A549 (cell line): ENCODE results near the gene PLCB4. TPM values are rescaled to one million over a fixed set of nuclear protein-coding genes. Genes with fewer than 3 reads are reported as not detected.
A peak's percentile ranks its signal among the peaks of the same experiment; 100 is the strongest.

Experiments used
- ATAC-seq, 2 experiments: fragments of 200-7000 bp in 1 of 2; fragments of >200 bp in 1 of 2; cut with Nextera tagmentation in 1 of 2; cut with Tn5 transposase in 1 of 2; 3 replicates each; pipeline versions ENCODE4 v1.8.0 to v1.9.1; 2018 to 2020; ENCODE audit warnings: mild to moderate bottlenecking in 1 of 2, moderate library complexity in 1 of 2
- CTCF ChIA-PET: fragments of 300-600 bp; sonication (Branson Sonifier 250); formaldehyde crosslinking; extraction: SDS; loops from one replicate; lab custom pipeline; 2021; ENCODE audit warnings: antibody characterized with exemption, inconsistent platforms; lab: Yijun Ruan, JAX
- POLR2A ChIA-PET: fragments of 350-600 bp; formaldehyde crosslinking; extraction: SDS; loops from one replicate; lab custom pipeline; 2021; ENCODE audit warnings: antibody characterized with exemption, inconsistent platforms; lab: Yijun Ruan, JAX
- DNase-seq, 2 experiments: peaks; one replicate each; pipeline versions ENCODE4 v3.0.0 to v3.0.0-alpha.2; 2011 to 2016; ENCODE audit warnings: low read depth in 1 of 2, low spot score in 1 of 2
- FAIRE-seq: peaks from 2 replicates; lab custom pipeline; 2011; peaks lifted over from hg19 to GRCh38; lab: Jason Lieb, UNC
- H3K27ac ChIP-seq, 2 experiments: fragments of >200 bp; sonication (Bioruptor Twin); formaldehyde crosslinking; 3 replicates each; pipeline ENCODE4 v1.5.1; 2016 to 2017
- H3K4me1 ChIP-seq: fragments of >200 bp; sonication (Bioruptor Twin); formaldehyde crosslinking; 3 replicates; pipeline ENCODE4 v1.6.1; 2016
- H3K4me2 ChIP-seq: fragments of >200 bp; sonication (Bioruptor Twin); formaldehyde crosslinking; 3 replicates; pipeline ENCODE4 v1.6.1; 2016
- H3K4me3 ChIP-seq: fragments of >200 bp; sonication (Bioruptor Twin); formaldehyde crosslinking; 3 replicates; pipeline ENCODE4 v1.5.1; 2016
- H3K9me3 ChIP-seq: fragments of >200 bp; sonication (Bioruptor Twin); formaldehyde crosslinking; 3 replicates; pipeline ENCODE4 v1.6.1; 2016
- BCL3 ChIP-seq: fragments of >200 bp; sonication (Bioruptor Twin); formaldehyde crosslinking; IDR thresholded peaks from 3 replicates; pipeline ENCODE4 v1.6.1; 2016
- EHF ChIP-seq: fragments of 250-450 bp; sonication (Bioruptor Pico); IDR thresholded peaks from 2 replicates; pipeline ENCODE4 v1.5.0; 2020; ENCODE audit warnings: mild to moderate bottlenecking
- FOXS1 ChIP-seq: fragments of 250-450 bp; sonication (Bioruptor Pico); IDR thresholded peaks from 2 replicates; pipeline ENCODE4 v1.5.0; 2020; ENCODE audit warnings: mild to moderate bottlenecking, moderate library complexity
- HDAC2 ChIP-seq: fragments of 200-600 bp; sonication (generic); IDR thresholded peaks from 2 replicates; pipeline ENCODE4 v1.6.1; 2016
- HES2 ChIP-seq: fragments of >200 bp; sonication (Bioruptor Twin); formaldehyde crosslinking; IDR thresholded peaks from 2 replicates; pipeline ENCODE4 v1.6.1; 2016
- HEYL ChIP-seq: fragments of 250-450 bp; sonication (Bioruptor Pico); IDR thresholded peaks from 2 replicates; pipeline ENCODE4 v1.8.0; 2021; ENCODE audit warnings: mild to moderate bottlenecking, moderate library complexity
- HOXA7 ChIP-seq: fragments of 250-450 bp; sonication (Bioruptor Pico); IDR thresholded peaks from 2 replicates; pipeline ENCODE4 v1.5.0; 2020; ENCODE audit warnings: mild to moderate bottlenecking, moderate library complexity
- JUN ChIP-seq, 2 experiments: fragments of >200 bp; sonication (Bioruptor Twin); formaldehyde crosslinking; IDR thresholded peaks; 2 replicates in 1 of 2; 3 replicates in 1 of 2; pipeline ENCODE4 v1.6.1; 2016 to 2017
- MAZ ChIP-seq: fragments of 150-350 bp; IDR thresholded peaks from 2 replicates; pipeline ENCODE4 v1.6.1; 2014; ENCODE audit warnings: antibody characterized with exemption, low read depth, low read length, borderline replicate concordance
- NFE2L2 ChIP-seq: fragments of 150-350 bp; conservative IDR thresholded peaks from 2 replicates; pipeline ENCODE4 v1.6.1; 2014; ENCODE audit warnings: low read length
- POLR2A ChIP-seq: IDR thresholded peaks from 2 replicates; pipeline ENCODE4 v1.6.1; 2012; ENCODE audit warnings: mild to moderate bottlenecking, low read length
- RAD21 ChIP-seq, 2 experiments: fragments of >200 bp in 1 of 2; sonication (Bioruptor Twin) in 1 of 2; formaldehyde crosslinking in 1 of 2; IDR thresholded peaks in 1 of 2; conservative IDR thresholded peaks in 1 of 2; 2 replicates in 1 of 2; 3 replicates in 1 of 2; pipeline ENCODE4 v1.6.1; 2012 to 2018; ENCODE audit warnings: inconsistent platforms in 1 of 2
- RARB ChIP-seq: fragments of 250-450 bp; sonication (Bioruptor Pico); IDR thresholded peaks from 2 replicates; pipeline ENCODE4 v1.8.0; 2021; ENCODE audit warnings: mild to moderate bottlenecking, moderate library complexity
- RFX5 ChIP-seq: fragments of 450-650 bp; IDR thresholded peaks from 2 replicates; pipeline ENCODE4 v1.7.1; 2014; ENCODE audit warnings: antibody characterized with exemption, mild to moderate bottlenecking, moderate library complexity
- SMC3 ChIP-seq: fragments of >200 bp; sonication (Bioruptor Twin); formaldehyde crosslinking; IDR thresholded peaks from 3 replicates; pipeline ENCODE4 v1.6.1; 2018; ENCODE audit warnings: inconsistent platforms
- TFCP2L1 ChIP-seq: fragments of 250-450 bp; sonication (Bioruptor Pico); IDR thresholded peaks from 2 replicates; pipeline ENCODE4 v1.5.0; 2021; ENCODE audit warnings: mild to moderate bottlenecking
- TP53 ChIP-seq: fragments of 250-450 bp; sonication (Bioruptor Pico); IDR thresholded peaks from 2 replicates; pipeline ENCODE4 v1.5.0; 2021; ENCODE audit warnings: mild to moderate bottlenecking, moderate library complexity
- ZC3H11A ChIP-seq: fragments of 450-650 bp; IDR thresholded peaks from 2 replicates; pipeline ENCODE4 v1.6.1; 2014; ENCODE audit warnings: antibody characterized with exemption, mild to moderate bottlenecking
- ZNF302 ChIP-seq: fragments of 250-450 bp; sonication (Bioruptor Pico); IDR thresholded peaks from 2 replicates; pipeline ENCODE4 v1.9.0; 2021; ENCODE audit warnings: inconsistent platforms, mild to moderate bottlenecking, moderate library complexity
- WGBS: methylation state at CpG from one replicate; pipeline ENCODE4 v1.1.6; 2017; ENCODE audit errors: missing lambda C conversion rate; 5-methylcytosine and 5-hydroxymethylcytosine counted together
- polyA plus RNA-seq, 4 experiments: library from polyadenylated mRNA; depleted of rRNA in 3 of 4; stranded (reverse); fragments of >200 nt; fragmentation: RNase III in 1 of 4; extraction: RNeasy Plus Mini Kit Qiagen cat#74134 plus additional on column Dnase treatment in 1 of 4; gene quantifications; 2 replicates in 3 of 4; 3 replicates in 1 of 4; pipeline ENCODE4 v1.2.3, GENCODE V29; 2011 to 2017
- TF ChIP-seq, protein P1 (sequence below): IDR thresholded peaks from 2 replicates; pipeline ENCODE4 v1.6.1; 2012
- TF ChIP-seq, protein P2 (sequence below): fragments of 200-600 bp; sonication (generic); IDR thresholded peaks from 2 replicates; pipeline ENCODE4 v1.6.1; 2016; ENCODE audit warnings: antibody characterized with exemption, mild to moderate bottlenecking, moderate library complexity
- TF ChIP-seq, protein P3 (sequence below): fragments of 250-450 bp; sonication (Bioruptor Pico); IDR thresholded peaks from 2 replicates; pipeline ENCODE4 v1.5.0; 2021; ENCODE audit warnings: mild to moderate bottlenecking, moderate library complexity, borderline replicate concordance

The PLCB4 gene
- polyA plus RNA-seq, 2 of the 4 experiments (the other 2 are of a cell fraction): 17.1 to 32.1 TPM

DNA sequence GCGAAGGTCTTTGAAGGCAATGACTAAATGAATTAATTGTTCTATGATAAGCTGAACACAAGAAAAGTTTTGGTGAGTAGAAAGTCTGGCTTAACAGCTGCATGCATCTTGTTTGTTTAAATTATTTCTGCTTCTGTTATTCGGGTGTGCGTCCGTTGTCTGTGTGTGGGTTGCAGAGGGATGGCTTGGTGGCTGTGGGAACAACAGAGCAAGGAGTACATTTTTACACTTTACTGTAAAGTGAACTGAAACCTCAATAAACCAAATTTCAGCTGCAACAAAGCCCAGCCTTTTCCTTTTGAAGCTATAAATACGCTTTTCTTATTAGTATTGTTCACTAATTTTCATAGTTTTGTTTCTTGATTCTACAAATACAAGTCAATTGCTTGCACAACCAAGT lies 442.0 kb downstream of the PLCB4 start:
- POLR2A ChIA-PET: no interaction called here
- CTCF ChIA-PET: no interaction called here

DNA sequence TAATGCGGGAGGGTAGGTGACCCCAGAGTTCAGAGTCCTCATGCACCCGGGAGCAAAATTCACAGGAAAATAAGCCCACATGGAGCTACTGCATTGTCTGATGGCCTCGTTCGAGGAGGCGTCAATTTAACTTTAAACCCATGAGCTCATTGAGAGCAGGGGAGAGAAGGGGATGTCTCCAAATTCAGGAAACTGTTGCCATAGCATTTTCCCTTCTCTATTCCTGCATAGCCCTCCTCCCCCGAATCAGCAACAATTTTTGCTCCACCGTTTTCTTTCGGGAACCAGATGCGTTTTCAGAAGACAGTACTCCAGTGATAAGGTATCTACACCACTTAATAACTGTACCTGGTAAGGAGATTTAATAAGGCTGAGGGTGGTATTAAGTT lies 445.2 kb downstream of the PLCB4 start:
- Histone ChIP-seq H3K4me1 (no peaks in the 10 kb centered on the region), H3K4me2 (no peak overlapping the region), H3K9me3 (no peaks in the 10 kb centered on the region), H3K4me3 (no peak overlapping the region), H3K27ac (no peak overlapping the region)
- no peak for FAIRE-seq
- ATAC-seq: peak in 1 of 2 experiments; percentile 20; a peak in 1 of 6 replicates
- DNase-seq: no peak
- 72% methylated on average over 9 of the region's 9 CpGs for WGBS
- POLR2A ChIA-PET: no interaction called here
- TF ChIP-seq, protein P1, sequence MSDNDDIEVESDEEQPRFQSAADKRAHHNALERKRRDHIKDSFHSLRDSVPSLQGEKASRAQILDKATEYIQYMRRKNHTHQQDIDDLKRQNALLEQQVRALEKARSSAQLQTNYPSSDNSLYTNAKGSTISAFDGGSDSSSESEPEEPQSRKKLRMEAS: no peak
- TF ChIP-seq RARB (CRISPR knock-in tag) (no peak), HDAC2 (no peak), FOXS1 (CRISPR knock-in tag) (no peak), RAD21 (conservative IDR thresholded peaks at IDR 0.05 in 1 of 2, IDR thresholded peaks at IDR 0.05 in 1 of 2) (no peak), POLR2A (no peak), HOXA7 (no peak)
- CTCF ChIA-PET: interaction anchor here (2.4 kb wide), 1 partner anchor 96 kb away, joined by 9 read pairs; no protein-coding TSS in a partner anchor

More for the DNA sequence above, 442.0 kb downstream of the PLCB4 start:
- DNase-seq: no peak
- no peak overlapping the region for H3K4me2 ChIP-seq
- 88% methylated on average over 5 of the region's 5 CpGs for WGBS
- ATAC-seq: no peak
- H3K4me1 ChIP-seq: no peaks in the 10 kb centered on the region
- FAIRE-seq: no peak
- H3K9me3 ChIP-seq: no peaks in the 10 kb centered on the region
- H3K4me3 ChIP-seq: no peak overlapping the region
- TF ChIP-seq NFE2L2: no peak
- TF ChIP-seq ZNF302 (CRISPR knock-in tag): no peak
- no peak for TF ChIP-seq RFX5
- no peak overlapping the region for H3K27ac ChIP-seq

- CTCF ChIA-PET: interaction anchor here (2.4 kb wide), 1 partner anchor 95 kb away, joined by 9 read pairs; no protein-coding TSS in a partner anchor
- TF ChIP-seq POLR2A: no peak
- TF ChIP-seq, protein P2, sequence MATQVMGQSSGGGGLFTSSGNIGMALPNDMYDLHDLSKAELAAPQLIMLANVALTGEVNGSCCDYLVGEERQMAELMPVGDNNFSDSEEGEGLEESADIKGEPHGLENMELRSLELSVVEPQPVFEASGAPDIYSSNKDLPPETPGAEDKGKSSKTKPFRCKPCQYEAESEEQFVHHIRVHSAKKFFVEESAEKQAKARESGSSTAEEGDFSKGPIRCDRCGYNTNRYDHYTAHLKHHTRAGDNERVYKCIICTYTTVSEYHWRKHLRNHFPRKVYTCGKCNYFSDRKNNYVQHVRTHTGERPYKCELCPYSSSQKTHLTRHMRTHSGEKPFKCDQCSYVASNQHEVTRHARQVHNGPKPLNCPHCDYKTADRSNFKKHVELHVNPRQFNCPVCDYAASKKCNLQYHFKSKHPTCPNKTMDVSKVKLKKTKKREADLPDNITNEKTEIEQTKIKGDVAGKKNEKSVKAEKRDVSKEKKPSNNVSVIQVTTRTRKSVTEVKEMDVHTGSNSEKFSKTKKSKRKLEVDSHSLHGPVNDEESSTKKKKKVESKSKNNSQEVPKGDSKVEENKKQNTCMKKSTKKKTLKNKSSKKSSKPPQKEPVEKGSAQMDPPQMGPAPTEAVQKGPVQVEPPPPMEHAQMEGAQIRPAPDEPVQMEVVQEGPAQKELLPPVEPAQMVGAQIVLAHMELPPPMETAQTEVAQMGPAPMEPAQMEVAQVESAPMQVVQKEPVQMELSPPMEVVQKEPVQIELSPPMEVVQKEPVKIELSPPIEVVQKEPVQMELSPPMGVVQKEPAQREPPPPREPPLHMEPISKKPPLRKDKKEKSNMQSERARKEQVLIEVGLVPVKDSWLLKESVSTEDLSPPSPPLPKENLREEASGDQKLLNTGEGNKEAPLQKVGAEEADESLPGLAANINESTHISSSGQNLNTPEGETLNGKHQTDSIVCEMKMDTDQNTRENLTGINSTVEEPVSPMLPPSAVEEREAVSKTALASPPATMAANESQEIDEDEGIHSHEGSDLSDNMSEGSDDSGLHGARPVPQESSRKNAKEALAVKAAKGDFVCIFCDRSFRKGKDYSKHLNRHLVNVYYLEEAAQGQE: peak; percentile 57; the same call in 1 of the 2 replicates
- no peak for TF ChIP-seq TP53 (CRISPR knock-in tag)
- H3K27ac ChIP-seq: no peak within 1 kb of the TSS
- no peaks in the 10 kb centered on the region for H3K4me1 ChIP-seq
- H3K9me3 ChIP-seq: no peaks in the 10 kb centered on the region
- H3K4me3 ChIP-seq: peak within 1 kb of the TSS; percentile 31; the same call in 1 of the 3 replicates
- DNase-seq (no peak), ATAC-seq (peak; percentile 66 to 78; a peak in 4 of 6 replicates), FAIRE-seq (no peak)
- peak within 1 kb of the TSS; percentile 63 for H3K4me2 ChIP-seq
- WGBS: 63% methylated on average over 32 of the region's 38 CpGs
- POLR2A ChIA-PET: no interaction called here
These were observed 445.8 kb downstream of the PLCB4 start, which contains the start of gene LAMP5 for GRCh38 chr20:9514461-9515213. TSS of gene LAMP5 (plus strand) at chr20:9514590. CDS start at chr20:9514853, 263 bp downstream.

DNA sequence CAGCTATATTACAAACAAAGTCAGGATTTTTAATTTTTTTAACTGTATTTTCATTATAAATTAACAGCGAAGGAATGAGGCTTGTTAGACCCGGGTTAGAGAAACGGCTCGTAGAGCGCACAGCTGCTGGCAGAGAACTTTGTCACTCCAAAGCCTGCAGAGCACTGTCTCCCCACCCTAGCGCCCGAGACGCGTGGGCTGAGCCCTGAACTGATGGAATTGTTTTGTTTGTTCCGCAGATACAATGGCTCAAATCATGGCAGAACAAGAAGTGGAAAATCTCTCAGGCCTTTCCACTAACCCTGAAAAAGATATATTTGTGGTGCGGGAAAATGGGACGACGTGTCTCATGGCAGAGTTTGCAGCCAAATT lies 446.3 kb downstream of the PLCB4 start:
- Histone ChIP-seq H3K9me3 (no peaks in the 10 kb centered on the region), H3K4me1 (no peaks in the 10 kb centered on the region), H3K27ac (no peak overlapping the region), H3K4me3 (no peak overlapping the region), H3K4me2 (peak overlapping the region; percentile 63)
- ChIA-PET POLR2A (no interaction called here), CTCF (interaction anchor here (0.8 to 2.4 kb wide), 2 partner anchors 94 to 107 kb away, joined by 5 to 9 read pairs; no protein-coding TSS in a partner anchor)
- ATAC-seq (no peak; a peak in 1 of 6 replicates), DNase-seq (no peak), FAIRE-seq (no peak)
- WGBS: 80% methylated on average over 13 of the region's 13 CpGs
- TF ChIP-seq ZC3H11A (no peak), NFE2L2 (no peak), SMC3 (no peak), TFCP2L1 (CRISPR knock-in tag) (no peak), HEYL (CRISPR knock-in tag) (no peak), BCL3 (no peak), MAZ (no peak), RFX5 (no peak), JUN (IDR thresholded peaks at IDR 0.05) (no peak), EHF (no peak), HDAC2 (no peak), HES2 (no peak)
- TF ChIP-seq, protein P3, sequence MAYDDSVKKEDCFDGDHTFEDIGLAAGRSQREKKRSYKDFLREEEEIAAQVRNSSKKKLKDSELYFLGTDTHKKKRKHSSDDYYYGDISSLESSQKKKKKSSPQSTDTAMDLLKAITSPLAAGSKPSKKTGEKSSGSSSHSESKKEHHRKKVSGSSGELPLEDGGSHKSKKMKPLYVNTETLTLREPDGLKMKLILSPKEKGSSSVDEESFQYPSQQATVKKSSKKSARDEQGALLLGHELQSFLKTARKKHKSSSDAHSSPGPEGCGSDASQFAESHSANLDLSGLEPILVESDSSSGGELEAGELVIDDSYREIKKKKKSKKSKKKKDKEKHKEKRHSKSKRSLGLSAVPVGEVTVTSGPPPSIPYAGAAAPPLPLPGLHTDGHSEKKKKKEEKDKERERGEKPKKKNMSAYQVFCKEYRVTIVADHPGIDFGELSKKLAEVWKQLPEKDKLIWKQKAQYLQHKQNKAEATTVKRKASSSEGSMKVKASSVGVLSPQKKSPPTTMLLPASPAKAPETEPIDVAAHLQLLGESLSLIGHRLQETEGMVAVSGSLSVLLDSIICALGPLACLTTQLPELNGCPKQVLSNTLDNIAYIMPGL (CRISPR knock-in tag): no peak
- TF ChIP-seq, protein P1: no peak
